ENCODE results near the gene FAM13B.

GRCh38 chr5:137939331-137939730, 93.5 kb downstream of the FAM13B start:
- TF ChIP-seq ESRRA (IDR thresholded peaks at IDR 0.05; ENCODE audit: borderline replicate concordance, low read length) (no peak), REST (IDR thresholded peaks at IDR 0.05) (no peak)

Data from A549 (cell line).